ENCODE measurements around the gene COG5.

The COG5 gene
- 57.6 to 103 (median 102) reads per million in 3 donors for total RNA-seq

- Histone ChIP-seq H3K4me3 (ENCODE audit: insufficient read depth, low read depth, low read length, poor library complexity, severe bottlenecking) (peak within 1 kb of the TSS; percentile 82), H3K27ac (ENCODE audit: insufficient read depth, low read length, poor library complexity, severe bottlenecking) (peak within 1 kb of the TSS; percentile 92), H3K36me3 (ENCODE audit: control insufficient read depth, insufficient read depth, low read length) (no peaks in the 10 kb centered on the region), H3K4me1 (ENCODE audit: control insufficient read depth, insufficient read depth, low read length, poor library complexity, severe bottlenecking) (peaks cover 27% of the 10 kb centered on the region), H3K9me3 (ENCODE audit: control insufficient read depth, low read length) (no peaks in the 10 kb centered on the region), H3K27me3 (replicated peaks; ENCODE audit: control insufficient read depth, insufficient read depth, low read length, poor library complexity, severe bottlenecking) (no peaks in the 10 kb centered on the region)
- peak; percentile 66 to 79 (median 76) for DNase-seq
These were observed at the start of gene COG5, which contains the start of gene DUS4L for GRCh38 chr7:107563775-107564552. Gene COG5, minus strand, starts transcription at chr7:107563920. Its CDS starts 24 bp downstream, at chr7:107563896. Gene DUS4L, plus strand, starts transcription at chr7:107563971. Its CDS starts 3,100 bp downstream, at chr7:107567071.

DNA sequence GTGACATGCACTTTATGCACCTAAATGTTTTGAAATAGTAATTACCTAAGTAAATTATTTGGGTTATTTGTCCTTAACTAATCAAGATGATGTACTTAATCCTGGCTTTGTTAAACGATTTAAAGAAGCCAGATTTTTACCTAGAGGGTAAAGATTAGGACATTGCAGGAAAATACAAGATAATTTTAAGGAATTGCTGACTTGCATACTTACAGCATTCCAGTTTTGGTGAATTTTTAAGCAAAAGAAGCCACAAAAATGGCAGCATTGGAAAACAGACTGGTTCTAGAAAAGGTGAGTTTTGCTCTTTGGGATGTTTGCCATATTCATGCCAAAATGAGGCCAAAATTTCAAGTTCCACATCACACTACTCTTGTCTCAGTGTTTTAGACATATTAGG is 49.7 kb upstream of the COG5 start:
- H3K27me3 ChIP-seq (replicated peaks; ENCODE audit: control insufficient read depth, insufficient read depth, low read length, poor library complexity, severe bottlenecking): no peaks in the 10 kb centered on the region
- H3K36me3 ChIP-seq (ENCODE audit: control insufficient read depth, insufficient read depth, low read length): peaks cover 12% of the 10 kb centered on the region
- H3K27ac ChIP-seq (ENCODE audit: insufficient read depth, low read length, poor library complexity, severe bottlenecking): no peak overlapping the region
- DNase-seq: no peak
- H3K4me3 ChIP-seq (ENCODE audit: insufficient read depth, low read depth, low read length, poor library complexity, severe bottlenecking): no peak overlapping the region
- no peaks in the 10 kb centered on the region for H3K4me1 ChIP-seq (ENCODE audit: control insufficient read depth, insufficient read depth, low read length, poor library complexity, severe bottlenecking)
- no peaks in the 10 kb centered on the region for H3K9me3 ChIP-seq (ENCODE audit: control insufficient read depth, low read length)

DNA sequence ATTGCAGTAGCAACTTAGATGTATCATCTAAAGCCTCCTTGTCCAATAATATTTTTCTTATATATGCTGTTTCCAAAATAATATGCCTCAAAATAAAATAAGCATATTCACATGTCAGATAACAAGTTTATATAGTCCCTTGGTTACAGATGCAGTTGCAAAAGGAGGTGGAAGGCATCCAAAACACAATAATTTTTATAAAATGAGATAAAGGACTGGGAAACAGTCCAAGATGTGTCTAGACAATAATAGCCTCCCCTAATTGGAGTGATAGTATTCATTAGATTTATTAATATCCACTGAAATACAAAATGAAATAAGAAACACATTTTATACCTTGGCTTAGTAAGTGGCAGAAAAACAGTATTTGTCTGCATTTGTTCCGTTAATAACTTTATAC is 46.6 kb upstream of the COG5 start:
- no peak overlapping the region for H3K4me3 ChIP-seq (ENCODE audit: insufficient read depth, low read depth, low read length, poor library complexity, severe bottlenecking)
- H3K27me3 ChIP-seq (replicated peaks; ENCODE audit: control insufficient read depth, insufficient read depth, low read length, poor library complexity, severe bottlenecking): no peaks in the 10 kb centered on the region
- no peak for DNase-seq
- H3K4me1 ChIP-seq (ENCODE audit: control insufficient read depth, insufficient read depth, low read length, poor library complexity, severe bottlenecking): no peaks in the 10 kb centered on the region
- H3K27ac ChIP-seq (ENCODE audit: insufficient read depth, low read length, poor library complexity, severe bottlenecking): no peak overlapping the region
- peaks cover 12% of the 10 kb centered on the region for H3K36me3 ChIP-seq (ENCODE audit: control insufficient read depth, insufficient read depth, low read length)
- H3K9me3 ChIP-seq (ENCODE audit: control insufficient read depth, low read length): no peaks in the 10 kb centered on the region

DNA sequence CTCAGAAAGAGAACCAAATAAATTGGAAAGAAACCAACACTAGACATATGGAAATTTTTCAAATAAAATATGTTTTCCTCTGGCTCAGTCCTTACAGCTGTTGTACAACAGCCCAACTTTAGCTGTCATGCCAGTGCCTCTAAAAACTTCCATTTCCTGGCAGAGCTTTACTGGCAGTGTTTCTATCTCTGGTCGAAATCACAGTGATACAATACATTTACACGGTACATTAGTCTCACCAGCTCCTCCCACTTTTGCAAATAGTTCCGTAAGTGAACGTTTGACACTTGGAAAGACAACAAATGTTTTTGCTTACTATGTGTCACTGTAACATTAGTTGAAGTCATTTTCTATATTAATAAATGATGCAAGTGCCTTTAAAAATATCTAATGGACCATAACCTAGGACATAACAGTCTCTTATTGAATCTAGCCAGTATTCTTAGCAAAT is 46.1 kb upstream of the COG5 start:
- H3K27ac ChIP-seq (ENCODE audit: insufficient read depth, low read length, poor library complexity, severe bottlenecking): no peak overlapping the region
- no peaks in the 10 kb centered on the region for H3K27me3 ChIP-seq (replicated peaks; ENCODE audit: control insufficient read depth, insufficient read depth, low read length, poor library complexity, severe bottlenecking)
- no peak overlapping the region for H3K4me3 ChIP-seq (ENCODE audit: insufficient read depth, low read depth, low read length, poor library complexity, severe bottlenecking)
- no peaks in the 10 kb centered on the region for H3K9me3 ChIP-seq (ENCODE audit: control insufficient read depth, low read length)
- no peak for DNase-seq
- peaks cover 12% of the 10 kb centered on the region for H3K36me3 ChIP-seq (ENCODE audit: control insufficient read depth, insufficient read depth, low read length)
- H3K4me1 ChIP-seq (ENCODE audit: control insufficient read depth, insufficient read depth, low read length, poor library complexity, severe bottlenecking): no peaks in the 10 kb centered on the region

- H3K4me1 ChIP-seq (ENCODE audit: control insufficient read depth, insufficient read depth, low read length, poor library complexity, severe bottlenecking): no peaks in the 10 kb centered on the region
- H3K9me3 ChIP-seq (ENCODE audit: control insufficient read depth, low read length): no peaks in the 10 kb centered on the region
- no peak for DNase-seq
- no peak overlapping the region for H3K4me3 ChIP-seq (ENCODE audit: insufficient read depth, low read depth, low read length, poor library complexity, severe bottlenecking)
- H3K27me3 ChIP-seq (replicated peaks; ENCODE audit: control insufficient read depth, insufficient read depth, low read length, poor library complexity, severe bottlenecking): no peaks in the 10 kb centered on the region
- H3K27ac ChIP-seq (ENCODE audit: insufficient read depth, low read length, poor library complexity, severe bottlenecking): no peak overlapping the region
- no peaks in the 10 kb centered on the region for H3K36me3 ChIP-seq (ENCODE audit: control insufficient read depth, insufficient read depth, low read length)
These were observed 42.6 kb upstream of the COG5 start for GRCh38 chr7:107606303-107606702.

DNA sequence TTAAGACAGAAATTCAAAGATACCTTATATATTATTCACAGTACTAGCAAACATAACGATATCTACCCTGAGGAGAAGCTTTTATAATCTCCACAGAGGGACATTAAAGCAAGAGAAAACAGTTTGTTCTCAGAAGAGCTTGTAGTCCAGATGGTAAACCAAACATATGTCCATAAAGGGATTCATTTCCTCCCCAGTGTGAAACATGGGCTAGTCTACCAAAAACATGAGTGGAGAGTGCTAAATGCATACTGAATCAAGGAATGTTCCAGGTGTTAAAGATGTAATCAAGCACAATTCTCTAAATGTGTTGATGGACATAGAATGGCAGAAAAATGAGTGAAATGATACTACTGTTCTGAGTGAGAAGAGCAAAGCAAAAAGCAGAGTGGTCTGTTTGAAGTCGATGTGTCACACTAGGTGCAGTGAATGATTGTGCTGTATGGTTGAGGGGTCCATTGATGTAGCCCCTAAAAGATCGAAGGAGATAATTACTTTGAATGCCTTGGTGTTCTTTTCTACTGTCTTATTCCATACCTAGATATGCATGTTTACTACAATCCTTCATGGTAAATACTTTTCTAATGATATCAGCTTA is 41.6 kb upstream of the COG5 start:
- Histone ChIP-seq H3K4me3 (ENCODE audit: insufficient read depth, low read depth, low read length, poor library complexity, severe bottlenecking) (no peak overlapping the region), H3K4me1 (ENCODE audit: control insufficient read depth, insufficient read depth, low read length, poor library complexity, severe bottlenecking) (no peaks in the 10 kb centered on the region), H3K9me3 (ENCODE audit: control insufficient read depth, low read length) (no peaks in the 10 kb centered on the region), H3K27me3 (replicated peaks; ENCODE audit: control insufficient read depth, insufficient read depth, low read length, poor library complexity, severe bottlenecking) (no peaks in the 10 kb centered on the region), H3K36me3 (ENCODE audit: control insufficient read depth, insufficient read depth, low read length) (no peaks in the 10 kb centered on the region), H3K27ac (ENCODE audit: insufficient read depth, low read length, poor library complexity, severe bottlenecking) (no peak overlapping the region)
- DNase-seq: no peak

DNA sequence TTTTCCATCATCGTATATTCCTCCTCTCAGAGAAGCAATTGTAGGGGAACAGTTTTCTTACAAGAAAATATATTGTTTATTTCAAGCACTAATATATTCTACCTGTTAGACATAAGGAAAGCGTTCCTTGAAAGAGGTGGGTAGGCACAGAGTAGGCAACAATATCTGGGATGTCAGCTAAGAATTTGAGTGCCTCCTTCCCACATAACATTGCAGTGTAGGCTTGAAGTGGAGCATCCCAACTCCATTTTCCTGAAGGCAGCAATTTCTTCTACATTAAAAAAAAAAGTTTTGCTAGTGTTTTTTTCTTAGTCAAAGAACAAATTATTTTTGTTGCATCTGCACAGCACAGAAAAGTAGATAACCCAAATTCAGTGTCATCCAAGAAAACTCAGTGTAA is 37.1 kb upstream of the COG5 start:
- DNase-seq: no peak
- no peaks in the 10 kb centered on the region for H3K4me1 ChIP-seq (ENCODE audit: control insufficient read depth, insufficient read depth, low read length, poor library complexity, severe bottlenecking)
- no peaks in the 10 kb centered on the region for H3K36me3 ChIP-seq (ENCODE audit: control insufficient read depth, insufficient read depth, low read length)
- H3K4me3 ChIP-seq (ENCODE audit: insufficient read depth, low read depth, low read length, poor library complexity, severe bottlenecking): no peak overlapping the region
- no peaks in the 10 kb centered on the region for H3K9me3 ChIP-seq (ENCODE audit: control insufficient read depth, low read length)
- no peak overlapping the region for H3K27ac ChIP-seq (ENCODE audit: insufficient read depth, low read length, poor library complexity, severe bottlenecking)
- H3K27me3 ChIP-seq (replicated peaks; ENCODE audit: control insufficient read depth, insufficient read depth, low read length, poor library complexity, severe bottlenecking): no peaks in the 10 kb centered on the region

- no peaks in the 10 kb centered on the region for H3K9me3 ChIP-seq (ENCODE audit: control insufficient read depth, low read length)
- DNase-seq: no peak
- H3K4me1 ChIP-seq (ENCODE audit: control insufficient read depth, insufficient read depth, low read length, poor library complexity, severe bottlenecking): no peaks in the 10 kb centered on the region
- no peak overlapping the region for H3K4me3 ChIP-seq (ENCODE audit: insufficient read depth, low read depth, low read length, poor library complexity, severe bottlenecking)
- H3K27ac ChIP-seq (ENCODE audit: insufficient read depth, low read length, poor library complexity, severe bottlenecking): no peak overlapping the region
- no peaks in the 10 kb centered on the region for H3K27me3 ChIP-seq (replicated peaks; ENCODE audit: control insufficient read depth, insufficient read depth, low read length, poor library complexity, severe bottlenecking)
- H3K36me3 ChIP-seq (ENCODE audit: control insufficient read depth, insufficient read depth, low read length): no peaks in the 10 kb centered on the region
These were observed 35.5 kb upstream of the COG5 start for GRCh38 chr7:107599262-107599661.

DNA sequence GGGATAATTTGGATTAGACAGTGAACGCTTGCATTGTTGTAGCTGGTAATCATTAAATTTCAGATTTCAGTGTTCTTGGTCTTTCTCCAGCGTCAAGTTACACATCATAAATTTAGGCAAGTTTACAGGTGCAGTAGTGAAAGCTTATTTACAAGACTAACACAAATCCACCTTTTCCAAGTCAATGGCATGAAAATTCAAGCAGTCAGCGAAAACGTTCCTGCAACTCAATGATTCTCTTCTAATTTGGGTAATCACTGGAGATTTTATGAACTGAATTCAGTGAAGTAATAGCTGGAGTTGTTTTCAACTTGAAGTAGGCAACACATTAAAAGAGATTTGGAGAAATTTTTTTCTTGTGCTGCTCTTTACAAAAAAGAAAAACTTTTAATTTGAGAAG is 34.2 kb upstream of the COG5 start:
- no peaks in the 10 kb centered on the region for H3K9me3 ChIP-seq (ENCODE audit: control insufficient read depth, low read length)
- no peaks in the 10 kb centered on the region for H3K36me3 ChIP-seq (ENCODE audit: control insufficient read depth, insufficient read depth, low read length)
- no peak overlapping the region for H3K27ac ChIP-seq (ENCODE audit: insufficient read depth, low read length, poor library complexity, severe bottlenecking)
- H3K4me1 ChIP-seq (ENCODE audit: control insufficient read depth, insufficient read depth, low read length, poor library complexity, severe bottlenecking): no peaks in the 10 kb centered on the region
- no peak overlapping the region for H3K4me3 ChIP-seq (ENCODE audit: insufficient read depth, low read depth, low read length, poor library complexity, severe bottlenecking)
- no peaks in the 10 kb centered on the region for H3K27me3 ChIP-seq (replicated peaks; ENCODE audit: control insufficient read depth, insufficient read depth, low read length, poor library complexity, severe bottlenecking)
- DNase-seq: no peak

DNA sequence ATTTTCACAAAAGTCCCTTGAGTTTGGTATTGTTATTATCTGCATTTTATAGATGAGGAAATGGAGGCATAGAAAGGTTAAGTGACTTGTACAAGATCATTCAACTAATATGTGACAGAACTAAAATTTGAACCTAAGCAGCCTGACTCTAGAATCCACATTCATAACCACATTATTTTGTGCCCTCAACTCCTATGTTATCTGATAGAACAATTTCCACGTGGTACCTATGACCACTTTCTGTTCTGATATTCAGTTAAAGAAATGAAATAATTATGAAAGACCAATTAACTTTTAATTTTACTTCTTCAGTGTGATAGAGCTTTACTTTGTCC is 33.8 kb upstream of the COG5 start:
- H3K9me3 ChIP-seq (ENCODE audit: control insufficient read depth, low read length): no peaks in the 10 kb centered on the region
- H3K4me3 ChIP-seq (ENCODE audit: insufficient read depth, low read depth, low read length, poor library complexity, severe bottlenecking): no peak overlapping the region
- no peak overlapping the region for H3K27ac ChIP-seq (ENCODE audit: insufficient read depth, low read length, poor library complexity, severe bottlenecking)
- no peaks in the 10 kb centered on the region for H3K36me3 ChIP-seq (ENCODE audit: control insufficient read depth, insufficient read depth, low read length)
- no peaks in the 10 kb centered on the region for H3K4me1 ChIP-seq (ENCODE audit: control insufficient read depth, insufficient read depth, low read length, poor library complexity, severe bottlenecking)
- no peaks in the 10 kb centered on the region for H3K27me3 ChIP-seq (replicated peaks; ENCODE audit: control insufficient read depth, insufficient read depth, low read length, poor library complexity, severe bottlenecking)
- no peak for DNase-seq

Data from effector memory CD4-positive, alpha-beta T cell (primary cell).